Kidney epithelial cell (primary cell): ENCODE measurements around the gene ADTRP. TPM values are rescaled to one million over a fixed set of nuclear protein-coding genes. Genes with fewer than 3 reads are reported as not detected.

Experiments
- DNase-seq: peaks from one replicate; pipeline ENCODE4 v3.0.0-alpha.2; 2010; ENCODE audit warnings: low read depth
- H3K27me3 ChIP-seq: 2 replicates; pipeline ENCODE4 v1.6.0; 2011; ENCODE audit warnings: low read length; ENCODE audit not compliant: control insufficient read depth, insufficient read depth
- H3K36me3 ChIP-seq: 2 replicates; pipeline ENCODE4 v1.5.1; 2011; ENCODE audit warnings: low read length; ENCODE audit not compliant: control insufficient read depth, insufficient read depth
- H3K4me3 ChIP-seq: 2 replicates; pipeline ENCODE4 v1.5.1; 2011; ENCODE audit warnings: low read depth, mild to moderate bottlenecking, control low read depth, low read length
- total RNA-seq: library from RNA; depleted of rRNA; stranded (reverse); fragments of >200 nt; gene quantifications from 2 replicates; pipeline ENCODE4 v1.2.3, GENCODE V29; 2015
- TF ChIP-seq, protein P1 (sequence below): IDR thresholded peaks from 2 replicates; pipeline ENCODE4 v1.5.1; 2011; ENCODE audit warnings: mild to moderate bottlenecking, moderate library complexity, low read length, control low read depth, inconsistent platforms; ENCODE audit not compliant: insufficient read depth, poor library complexity, severe bottlenecking

Gene ADTRP, protein sequence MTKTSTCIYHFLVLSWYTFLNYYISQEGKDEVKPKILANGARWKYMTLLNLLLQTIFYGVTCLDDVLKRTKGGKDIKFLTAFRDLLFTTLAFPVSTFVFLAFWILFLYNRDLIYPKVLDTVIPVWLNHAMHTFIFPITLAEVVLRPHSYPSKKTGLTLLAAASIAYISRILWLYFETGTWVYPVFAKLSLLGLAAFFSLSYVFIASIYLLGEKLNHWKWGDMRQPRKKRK
- 1.5 and 4.6 TPM in 2 replicates for total RNA-seq

DNA sequence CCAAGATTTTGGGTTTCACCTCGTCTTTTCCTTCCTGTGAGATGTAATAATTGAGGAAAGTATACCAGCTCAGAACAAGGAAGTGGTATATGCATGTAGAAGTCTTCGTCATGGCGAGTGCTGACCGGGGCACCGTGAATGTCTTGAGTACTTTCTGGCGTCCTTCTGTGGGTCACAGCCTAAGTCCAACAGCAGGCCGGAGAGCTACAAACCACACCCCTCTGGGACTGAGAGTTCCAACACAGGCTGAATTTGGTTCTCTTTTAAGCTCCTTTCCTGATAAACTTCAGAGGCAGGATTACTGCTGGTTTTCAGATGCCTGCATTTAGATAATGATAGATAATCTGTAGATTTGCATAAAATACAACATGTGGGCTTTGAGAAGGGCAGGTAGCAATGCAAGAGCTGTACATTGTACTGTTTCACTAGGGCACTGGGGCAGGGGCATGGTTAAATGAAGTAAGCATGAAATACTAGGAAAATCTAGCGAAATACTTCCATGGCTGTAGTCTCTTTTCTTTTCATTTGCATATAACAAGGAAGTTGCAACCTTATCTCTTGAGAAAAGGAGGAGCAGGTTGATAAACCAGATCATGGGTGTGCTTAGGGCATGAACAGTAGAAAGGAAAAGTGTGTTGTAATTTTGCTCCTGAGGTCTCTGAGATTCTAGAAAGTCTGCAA, at the start of gene ADTRP:
Gene ADTRP (minus strand): TSS at position 156 of the 681 bp plus-strand sequence. CDS start 44 bp downstream, at position 112.
- Histone ChIP-seq H3K36me3 (no peaks in the 10 kb centered on the region), H3K27me3 (no peaks in the 10 kb centered on the region), H3K4me3 (no peak within 1 kb of the TSS)
- TF ChIP-seq, protein P1, sequence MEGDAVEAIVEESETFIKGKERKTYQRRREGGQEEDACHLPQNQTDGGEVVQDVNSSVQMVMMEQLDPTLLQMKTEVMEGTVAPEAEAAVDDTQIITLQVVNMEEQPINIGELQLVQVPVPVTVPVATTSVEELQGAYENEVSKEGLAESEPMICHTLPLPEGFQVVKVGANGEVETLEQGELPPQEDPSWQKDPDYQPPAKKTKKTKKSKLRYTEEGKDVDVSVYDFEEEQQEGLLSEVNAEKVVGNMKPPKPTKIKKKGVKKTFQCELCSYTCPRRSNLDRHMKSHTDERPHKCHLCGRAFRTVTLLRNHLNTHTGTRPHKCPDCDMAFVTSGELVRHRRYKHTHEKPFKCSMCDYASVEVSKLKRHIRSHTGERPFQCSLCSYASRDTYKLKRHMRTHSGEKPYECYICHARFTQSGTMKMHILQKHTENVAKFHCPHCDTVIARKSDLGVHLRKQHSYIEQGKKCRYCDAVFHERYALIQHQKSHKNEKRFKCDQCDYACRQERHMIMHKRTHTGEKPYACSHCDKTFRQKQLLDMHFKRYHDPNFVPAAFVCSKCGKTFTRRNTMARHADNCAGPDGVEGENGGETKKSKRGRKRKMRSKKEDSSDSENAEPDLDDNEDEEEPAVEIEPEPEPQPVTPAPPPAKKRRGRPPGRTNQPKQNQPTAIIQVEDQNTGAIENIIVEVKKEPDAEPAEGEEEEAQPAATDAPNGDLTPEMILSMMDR = no peak
- DNase-seq = no peak

DNA sequence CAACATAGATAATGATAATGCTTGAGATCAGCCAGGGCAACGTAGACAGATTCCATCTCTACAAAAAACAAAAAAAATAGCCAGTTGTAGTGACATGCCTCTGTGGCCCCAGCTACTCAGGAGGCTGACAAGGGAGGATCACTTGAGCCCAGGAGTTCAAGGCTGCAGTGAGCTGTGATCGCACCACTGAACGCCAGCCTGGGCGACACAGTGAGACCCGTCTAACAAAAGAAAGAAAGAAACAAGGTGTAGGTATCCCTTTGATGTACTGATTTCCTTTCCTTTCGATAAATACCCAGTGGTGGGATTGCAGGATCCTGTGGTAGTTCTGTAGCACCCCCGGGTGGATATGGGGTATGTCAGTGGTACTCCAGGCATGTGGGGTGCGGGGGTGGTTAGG, 48.2 kb upstream of the ADTRP start:
- Histone ChIP-seq H3K36me3 (no peaks in the 10 kb centered on the region), H3K4me3 (no peak overlapping the region), H3K27me3 (no peaks in the 10 kb centered on the region)
- DNase-seq = no peak
- TF ChIP-seq, protein P1 = no peak

- H3K36me3 ChIP-seq = no peaks in the 10 kb centered on the region
- TF ChIP-seq, protein P1 = no peak
- no peaks in the 10 kb centered on the region for H3K27me3 ChIP-seq
- peak; percentile 28 for DNase-seq
- H3K4me3 ChIP-seq = no peak overlapping the region
Observed at GRCh38 chr6:11824986-11825385, 46.4 kb upstream of the ADTRP start.

DNA sequence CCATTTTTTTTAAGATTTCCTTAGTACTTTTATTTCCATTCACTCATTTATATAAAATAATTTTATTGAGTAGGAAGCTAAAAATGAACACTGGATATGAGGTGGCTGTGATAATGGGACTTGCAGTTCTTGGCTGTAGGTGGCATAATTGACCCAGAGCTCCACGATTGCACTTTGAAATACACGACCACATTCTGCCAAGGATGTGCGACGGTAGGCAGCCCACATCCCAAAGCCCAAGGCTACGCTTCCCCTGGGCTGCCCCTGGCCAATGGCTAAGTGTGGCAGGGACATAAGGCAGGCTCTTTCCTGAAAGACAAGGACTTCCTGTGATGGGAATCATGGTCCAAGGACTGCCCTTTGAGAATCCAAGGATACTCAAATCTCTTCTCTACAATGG, 43.7 kb upstream of the ADTRP start:
- Histone ChIP-seq H3K4me3 (no peak overlapping the region), H3K27me3 (no peaks in the 10 kb centered on the region), H3K36me3 (no peaks in the 10 kb centered on the region)
- no peak for DNase-seq
- TF ChIP-seq, protein P1 = no peak

DNA sequence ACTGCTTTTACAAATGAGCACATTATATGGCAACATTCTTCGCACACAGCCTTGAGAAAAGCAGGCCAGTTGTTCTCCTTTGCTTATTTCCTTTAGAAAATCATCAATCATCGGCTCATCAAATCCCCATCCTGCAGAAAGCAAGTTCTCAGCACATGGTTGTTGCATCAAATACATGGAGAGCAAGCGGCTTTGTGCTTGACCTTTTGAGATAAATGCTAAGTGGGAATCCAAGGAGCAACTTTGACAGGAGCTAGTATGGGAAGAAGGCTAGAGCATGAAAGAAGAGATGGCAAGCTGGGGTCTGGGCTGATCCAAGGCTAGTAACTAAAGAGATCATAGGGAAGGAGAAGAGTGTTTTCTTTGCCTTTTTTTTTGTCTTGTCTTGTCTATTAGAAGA, 43.2 kb upstream of the ADTRP start:
- Histone ChIP-seq H3K36me3 (no peaks in the 10 kb centered on the region), H3K4me3 (no peak overlapping the region), H3K27me3 (no peaks in the 10 kb centered on the region)
- TF ChIP-seq, protein P1 = no peak
- DNase-seq = no peak

DNA sequence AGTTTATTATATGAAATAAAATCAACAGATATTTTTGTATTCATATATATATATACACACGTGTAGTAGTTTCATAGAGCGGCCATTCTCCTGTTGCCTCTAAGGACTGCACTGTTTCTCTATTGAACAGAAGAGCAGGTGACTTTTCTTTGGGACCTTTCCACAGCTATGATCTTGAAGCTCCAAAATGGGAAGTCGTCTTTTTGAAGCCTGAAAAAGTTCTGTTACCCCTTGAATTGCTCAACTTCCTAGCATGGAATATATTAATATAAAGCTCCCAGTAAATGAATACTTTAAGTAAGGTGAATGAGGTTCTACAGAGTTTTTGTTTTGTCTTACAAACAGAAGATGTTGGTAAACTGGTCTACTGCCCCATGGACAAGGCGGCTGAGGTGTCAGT, 42.2 kb upstream of the ADTRP start:
- H3K36me3 ChIP-seq = no peaks in the 10 kb centered on the region
- TF ChIP-seq, protein P1 = no peak
- no peaks in the 10 kb centered on the region for H3K27me3 ChIP-seq
- no peak for DNase-seq
- H3K4me3 ChIP-seq = no peak overlapping the region
